Lung microvascular endothelial cell (primary cell): ENCODE measurements around the gene ZSWIM4. TPM values are rescaled to one million over a fixed set of nuclear protein-coding genes. Genes with fewer than 3 reads are reported as not detected.

Experiments used
- DNase-seq, 2 donors: peaks; one replicate each; pipeline versions ENCODE4 v3.0.0 to v3.0.0-alpha.2; 2010; ENCODE audit warnings: low read depth in 2 of 2
- total RNA-seq: library from RNA; depleted of rRNA; stranded (reverse); fragments of >200 nt; gene quantifications from 2 replicates; pipeline ENCODE4 v1.2.1, GENCODE V29; 2014

The ZSWIM4 gene
- total RNA-seq, 1 donor from 2014 or later, result 11.3 TPM

GRCh38 chr19:13834244-13835069 is 39.2 kb downstream of the ZSWIM4 start:
- DNase-seq, result peak; percentile 55 to 66

GRCh38 chr19:13835791-13836723 is 40.8 kb downstream of the ZSWIM4 start:
- peak; percentile 38 to 63 for DNase-seq

- no peak for DNase-seq
Observed at GRCh38 chr19:13838435-13839129, 43.3 kb downstream of the ZSWIM4 start.

- DNase-seq, result peak; percentile 91 to 95
Observed at GRCh38 chr19:13839130-13839937, 44.1 kb downstream of the ZSWIM4 start.

- DNase-seq, result peak in 1 of 2 donors; percentile 71
Observed at GRCh38 chr19:13839938-13840304, 44.7 kb downstream of the ZSWIM4 start.

GRCh38 chr19:13840305-13841085 is 45.3 kb downstream of the ZSWIM4 start:
- peak; percentile 46 to 53 for DNase-seq

GRCh38 chr19:13841086-13841961 is 46.1 kb downstream of the ZSWIM4 start:
- peak; percentile 51 to 62 for DNase-seq

GRCh38 chr19:13841962-13842290 is 46.7 kb downstream of the ZSWIM4 start:
- DNase-seq, result peak in 1 of 2 donors; percentile 39

GRCh38 chr19:13842291-13843103 is 47.3 kb downstream of the ZSWIM4 start:
- DNase-seq, result peak; percentile 83 to 87

- DNase-seq, result peak in 1 of 2 donors; percentile 65
Observed at GRCh38 chr19:13843104-13843921, 48.1 kb downstream of the ZSWIM4 start.

GRCh38 chr19:13844130-13844631 is 48.9 kb downstream of the ZSWIM4 start:
- DNase-seq, result no peak

- peak; percentile 97 to 98 for DNase-seq
Observed at GRCh38 chr19:13846557-13847406, 51.5 kb downstream of the ZSWIM4 start.

- peak; percentile 94 to 95 for DNase-seq
Observed at GRCh38 chr19:13847407-13848339, 52.4 kb downstream of the ZSWIM4 start.

- no peak for DNase-seq
Observed at GRCh38 chr19:13848340-13848677, 53.1 kb downstream of the ZSWIM4 start.
